Astrocyte (in vitro differentiated cells and primary cell): ENCODE measurements around the gene ACAD8.

Experiments
- EZH2 ChIP-seq: IDR thresholded peaks from 2 replicates; pipeline ENCODE4 v1.6.1; 2012; ENCODE audit warnings: mild to moderate bottlenecking, low read length, inconsistent platforms; ENCODE audit not compliant: insufficient read depth
- TF ChIP-seq, protein P1 (sequence below): IDR thresholded peaks from 2 replicates; pipeline ENCODE4 v1.5.1; 2011; ENCODE audit warnings: low read depth, mild to moderate bottlenecking, inconsistent platforms, low read length, moderate library complexity; ENCODE audit not compliant: insufficient read depth

DNA sequence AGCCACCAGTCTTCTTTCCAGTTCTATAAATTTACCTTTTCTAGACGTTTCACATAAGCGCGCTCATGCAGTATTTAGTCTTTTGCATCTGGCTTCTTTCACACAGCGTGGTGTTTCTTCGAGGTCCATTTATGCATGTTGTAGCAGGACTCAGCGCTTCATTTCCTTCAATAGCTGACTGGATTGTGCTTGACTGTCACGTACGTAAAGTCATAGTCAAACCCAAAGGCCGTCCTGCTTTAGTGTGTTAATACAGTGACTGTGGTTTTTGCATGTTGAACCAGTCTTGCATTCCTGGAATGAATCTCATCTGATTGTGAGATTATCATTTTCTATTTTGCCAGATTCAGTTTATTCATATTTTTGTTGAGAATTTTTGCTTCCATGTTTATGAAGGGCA lies 41.3 kb downstream of the ACAD8 start:
- TF ChIP-seq, protein P1, sequence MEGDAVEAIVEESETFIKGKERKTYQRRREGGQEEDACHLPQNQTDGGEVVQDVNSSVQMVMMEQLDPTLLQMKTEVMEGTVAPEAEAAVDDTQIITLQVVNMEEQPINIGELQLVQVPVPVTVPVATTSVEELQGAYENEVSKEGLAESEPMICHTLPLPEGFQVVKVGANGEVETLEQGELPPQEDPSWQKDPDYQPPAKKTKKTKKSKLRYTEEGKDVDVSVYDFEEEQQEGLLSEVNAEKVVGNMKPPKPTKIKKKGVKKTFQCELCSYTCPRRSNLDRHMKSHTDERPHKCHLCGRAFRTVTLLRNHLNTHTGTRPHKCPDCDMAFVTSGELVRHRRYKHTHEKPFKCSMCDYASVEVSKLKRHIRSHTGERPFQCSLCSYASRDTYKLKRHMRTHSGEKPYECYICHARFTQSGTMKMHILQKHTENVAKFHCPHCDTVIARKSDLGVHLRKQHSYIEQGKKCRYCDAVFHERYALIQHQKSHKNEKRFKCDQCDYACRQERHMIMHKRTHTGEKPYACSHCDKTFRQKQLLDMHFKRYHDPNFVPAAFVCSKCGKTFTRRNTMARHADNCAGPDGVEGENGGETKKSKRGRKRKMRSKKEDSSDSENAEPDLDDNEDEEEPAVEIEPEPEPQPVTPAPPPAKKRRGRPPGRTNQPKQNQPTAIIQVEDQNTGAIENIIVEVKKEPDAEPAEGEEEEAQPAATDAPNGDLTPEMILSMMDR, result no peak
- no peak for TF ChIP-seq EZH2
